Epithelial cell of esophagus (primary cell): ENCODE results near the gene FADS6.
"Not testable (repeated sequence)": the region's sequence is repeated elsewhere in the genome, so short reads cannot be mapped to it uniquely, and the experiment has no call there.

Experiments used
- DNase-seq: peaks from one replicate; pipeline ENCODE4 v3.0.0; 2010; ENCODE audit warnings: low read depth
- H3K4me3 ChIP-seq: 2 replicates; pipeline ENCODE4 v1.5.1; 2011; ENCODE audit warnings: mild to moderate bottlenecking, low read length, control low read depth
- TF ChIP-seq, protein P1 (sequence below): IDR thresholded peaks from 2 replicates; pipeline ENCODE4 v1.5.1; 2011; ENCODE audit warnings: low read depth, mild to moderate bottlenecking, low read length, control low read depth, inconsistent platforms; ENCODE audit not compliant: insufficient read depth; ENCODE audit errors: missing control alignments

The FADS6 gene

DNA sequence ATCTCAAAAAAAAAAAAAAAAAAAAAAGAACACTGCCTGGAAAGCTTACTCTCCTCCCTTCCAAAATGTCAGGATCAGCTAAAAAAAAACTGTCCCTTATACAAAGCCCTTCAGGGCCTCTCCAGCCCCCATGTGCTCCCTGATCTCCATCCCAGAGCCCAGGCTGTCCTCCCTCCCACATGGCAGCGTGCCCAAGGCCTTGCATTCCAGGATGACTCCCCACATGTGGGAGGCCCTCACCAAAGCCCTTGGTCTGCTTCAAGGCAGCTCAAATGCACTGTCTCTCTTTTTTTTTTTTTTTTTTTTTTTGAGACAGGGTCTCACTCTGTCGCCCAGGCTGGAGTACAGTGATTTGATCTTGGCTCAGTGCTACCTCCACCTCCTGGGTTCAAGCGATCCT is 22.9 kb downstream of the FADS6 start:
- no peak overlapping the region for H3K4me3 ChIP-seq
- DNase-seq: peak; percentile 54
- TF ChIP-seq, protein P1, sequence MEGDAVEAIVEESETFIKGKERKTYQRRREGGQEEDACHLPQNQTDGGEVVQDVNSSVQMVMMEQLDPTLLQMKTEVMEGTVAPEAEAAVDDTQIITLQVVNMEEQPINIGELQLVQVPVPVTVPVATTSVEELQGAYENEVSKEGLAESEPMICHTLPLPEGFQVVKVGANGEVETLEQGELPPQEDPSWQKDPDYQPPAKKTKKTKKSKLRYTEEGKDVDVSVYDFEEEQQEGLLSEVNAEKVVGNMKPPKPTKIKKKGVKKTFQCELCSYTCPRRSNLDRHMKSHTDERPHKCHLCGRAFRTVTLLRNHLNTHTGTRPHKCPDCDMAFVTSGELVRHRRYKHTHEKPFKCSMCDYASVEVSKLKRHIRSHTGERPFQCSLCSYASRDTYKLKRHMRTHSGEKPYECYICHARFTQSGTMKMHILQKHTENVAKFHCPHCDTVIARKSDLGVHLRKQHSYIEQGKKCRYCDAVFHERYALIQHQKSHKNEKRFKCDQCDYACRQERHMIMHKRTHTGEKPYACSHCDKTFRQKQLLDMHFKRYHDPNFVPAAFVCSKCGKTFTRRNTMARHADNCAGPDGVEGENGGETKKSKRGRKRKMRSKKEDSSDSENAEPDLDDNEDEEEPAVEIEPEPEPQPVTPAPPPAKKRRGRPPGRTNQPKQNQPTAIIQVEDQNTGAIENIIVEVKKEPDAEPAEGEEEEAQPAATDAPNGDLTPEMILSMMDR: no peak

- not testable (repeated sequence) for H3K4me3 ChIP-seq
Measured at GRCh38 chr17:74870028-74870427, 23.4 kb downstream of the FADS6 start.

DNA sequence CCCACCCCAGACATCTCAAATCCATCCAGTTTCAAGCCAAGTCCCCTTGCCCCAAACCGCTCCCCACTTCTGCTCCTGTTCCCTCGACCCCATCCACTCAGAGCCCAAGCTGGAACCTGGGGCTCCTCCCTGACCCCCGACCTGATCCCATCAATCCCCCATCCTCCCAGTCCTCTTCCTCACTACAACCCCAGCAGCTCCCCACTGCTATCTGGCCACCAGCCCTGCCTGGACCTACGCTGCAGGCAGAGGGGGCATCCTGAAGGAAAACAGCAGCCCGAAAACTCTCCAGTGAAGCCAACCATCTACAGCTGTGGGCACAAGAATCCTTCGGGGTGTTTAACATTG is 24.6 kb downstream of the FADS6 start:
- TF ChIP-seq, protein P1: no peak
- no peak overlapping the region for H3K4me3 ChIP-seq
- DNase-seq: no peak

More at GRCh38 chr17:74870028-74870427, 23.4 kb downstream of the FADS6 start:
- not testable (repeated sequence) for DNase-seq

DNA sequence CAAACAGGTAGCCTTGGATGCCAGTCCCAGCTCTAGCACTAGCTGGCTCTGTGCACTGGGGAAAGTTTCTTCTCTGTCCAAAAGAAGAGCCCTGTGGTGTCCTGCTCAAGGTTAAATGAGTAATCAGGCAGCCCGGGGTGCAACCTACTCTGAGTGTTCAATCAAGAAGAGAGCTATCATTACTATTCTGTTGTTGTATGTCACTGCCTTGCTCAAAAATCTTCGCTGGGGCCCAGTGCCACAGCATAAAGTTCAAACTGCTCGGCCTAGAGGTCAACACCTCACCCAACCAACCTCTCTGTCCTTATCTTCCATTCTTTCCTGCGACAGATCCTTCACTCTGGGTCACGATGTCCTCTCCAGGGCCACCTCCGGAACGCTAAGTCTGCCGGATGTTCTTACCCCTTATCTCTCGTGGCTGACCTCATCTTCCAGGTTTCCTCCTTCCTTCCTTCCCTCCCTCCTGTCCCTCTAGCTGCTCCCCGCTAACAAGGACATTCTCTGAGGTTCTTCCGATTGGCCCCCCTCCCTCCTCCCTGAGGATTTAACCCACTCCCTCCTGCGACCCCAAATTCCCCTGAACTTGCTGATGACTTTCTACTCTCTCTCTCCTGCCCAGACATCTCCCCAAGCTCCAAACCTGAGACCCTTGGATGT is 25.1 kb downstream of the FADS6 start:
- H3K4me3 ChIP-seq: no peak overlapping the region
- DNase-seq: no peak
- TF ChIP-seq, protein P1: no peak

DNA sequence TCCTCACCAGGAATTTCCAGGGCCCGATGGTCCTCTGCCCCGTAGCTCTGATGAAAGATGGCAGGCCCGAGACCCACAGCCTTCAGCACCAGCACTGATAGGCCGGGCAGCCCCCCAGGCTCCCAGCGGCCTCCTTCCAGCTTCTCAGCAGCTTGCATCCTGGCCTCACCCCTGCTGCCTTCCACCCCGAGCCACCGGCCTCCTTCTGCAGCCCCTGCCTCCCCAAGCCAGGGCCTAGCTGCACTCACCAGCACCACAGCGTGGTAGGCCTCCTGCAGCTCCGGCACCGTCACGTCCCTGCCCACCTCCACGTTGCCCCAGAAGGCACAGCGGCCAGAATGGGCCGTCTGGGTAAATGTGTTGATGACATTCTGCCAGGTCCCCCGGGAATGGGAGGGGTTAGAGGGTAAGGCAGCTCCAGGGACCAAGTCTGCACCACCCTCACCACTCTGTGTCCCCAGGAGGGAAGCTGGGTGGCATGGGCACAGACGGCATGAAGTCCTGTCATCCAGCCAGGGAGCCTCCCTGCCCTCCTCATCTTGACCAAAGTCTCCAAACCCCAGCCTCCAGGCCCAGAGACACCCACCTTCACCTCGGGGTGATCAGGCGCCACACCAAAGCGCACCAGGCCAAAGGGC is 27.1 kb downstream of the FADS6 start:
- H3K4me3 ChIP-seq: no peak overlapping the region
- TF ChIP-seq, protein P1: no peak
- no peak for DNase-seq

DNA sequence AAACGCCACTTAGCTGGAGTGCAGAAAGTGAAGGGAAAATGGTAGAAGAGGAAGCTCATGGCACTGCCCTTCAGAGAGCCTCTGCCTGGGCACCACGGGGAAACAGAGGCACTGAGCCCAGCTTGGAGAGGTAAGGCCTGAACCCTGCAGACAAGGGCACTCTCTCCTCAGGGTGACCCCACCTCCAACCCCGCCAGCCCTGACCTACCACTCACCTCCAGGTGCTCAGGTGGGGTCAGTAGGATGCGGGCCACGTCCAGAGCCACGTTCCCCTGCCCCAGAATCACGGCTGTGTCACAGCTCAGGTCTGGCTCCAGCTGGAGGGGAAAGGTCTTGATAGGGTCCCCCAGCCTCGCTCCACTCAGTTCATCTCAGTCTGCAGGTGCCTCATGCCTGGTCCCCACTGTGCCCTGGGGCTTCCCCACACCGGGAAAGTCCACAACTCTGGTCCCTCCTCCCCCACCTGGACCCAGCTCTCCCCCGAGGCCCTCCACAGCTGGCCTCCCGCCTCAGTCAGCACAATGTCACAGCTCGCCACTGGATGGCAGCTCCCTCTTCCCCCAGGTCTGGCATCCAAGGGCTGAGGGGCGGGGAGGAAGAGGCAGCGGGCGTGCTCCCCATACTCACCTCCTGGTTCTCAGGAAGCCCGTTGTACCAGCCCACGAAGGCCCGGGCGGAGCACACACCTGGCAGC is 27.8 kb downstream of the FADS6 start:
- no peak overlapping the region for H3K4me3 ChIP-seq
- TF ChIP-seq, protein P1: peak; percentile 11
- DNase-seq: no peak

DNA sequence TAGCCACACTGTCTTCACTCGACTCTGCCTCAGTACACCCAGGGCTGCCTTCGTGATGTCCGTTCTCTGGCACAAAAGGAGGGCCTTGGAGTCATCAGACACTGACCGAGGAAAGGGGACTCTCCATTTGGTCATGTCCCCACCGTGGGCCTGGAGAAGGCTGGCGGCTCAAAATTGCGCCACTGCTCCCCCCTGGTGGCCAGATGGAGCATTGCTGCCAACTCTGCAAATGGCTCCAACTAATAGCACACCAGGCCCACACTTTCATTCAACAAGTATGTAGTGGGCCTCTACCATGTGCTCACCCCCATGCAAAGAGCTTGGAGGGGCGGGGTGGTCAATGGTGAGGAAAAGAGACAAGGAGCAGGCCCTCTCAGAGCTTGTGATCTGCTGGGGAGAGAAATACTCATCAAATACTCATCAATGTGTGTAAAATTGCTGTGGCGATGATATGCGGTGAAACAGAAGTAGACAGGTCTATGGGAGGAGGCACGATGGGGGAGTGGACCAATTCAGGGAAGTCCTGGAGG is 28.5 kb downstream of the FADS6 start:
- no peak overlapping the region for H3K4me3 ChIP-seq
- TF ChIP-seq, protein P1: peak; percentile 92
- peak; percentile 58 for DNase-seq
